Bronchial epithelial cell (primary cell): ENCODE data around the gene VGLL4. TPM values are rescaled to one million over a fixed set of nuclear protein-coding genes. Genes with fewer than 3 reads are reported as not detected.

ENCODE experiments used
- DNase-seq: peaks from one replicate; pipeline ENCODE4 v3.0.0-alpha.2; 2010; ENCODE audit warnings: low read depth
- FAIRE-seq: peaks from 2 replicates; lab custom pipeline; 2011; peaks lifted over from hg19 to GRCh38; lab: Jason Lieb, UNC
- H3K27me3 ChIP-seq: 2 replicates; pipeline ENCODE4 v1.5.1; 2011; ENCODE audit warnings: low read length; ENCODE audit not compliant: control insufficient read depth, insufficient read depth
- H3K36me3 ChIP-seq: 2 replicates; pipeline ENCODE4 v1.5.1; 2011; ENCODE audit warnings: low read length; ENCODE audit not compliant: control insufficient read depth, insufficient read depth
- H3K4me3 ChIP-seq: 2 replicates; pipeline ENCODE4 v1.5.1; 2011; ENCODE audit warnings: mild to moderate bottlenecking, low read depth, low read length, control low read depth
- CTCF ChIP-seq: IDR thresholded peaks from 2 replicates; pipeline ENCODE4 v1.5.1; 2011; ENCODE audit warnings: mild to moderate bottlenecking, moderate library complexity, low read length, control low read depth, inconsistent platforms; ENCODE audit not compliant: insufficient read depth, severe bottlenecking
- total RNA-seq: library from RNA; depleted of rRNA; stranded (reverse); fragments of >200 nt; gene quantifications from 2 replicates; pipeline ENCODE4 v1.2.1, GENCODE V29; 2014

The VGLL4 gene
- total RNA-seq, 1 donor from 2014 or later: 32.6 TPM

GRCh38 chr3:11680509-11680908 is 36.8 kb upstream of the VGLL4 start:
- no peak for FAIRE-seq
- Histone ChIP-seq H3K27me3 (no peaks in the 10 kb centered on the region), H3K36me3 (peaks cover 4% of the 10 kb centered on the region), H3K4me3 (no peak overlapping the region)
- no peak for TF ChIP-seq CTCF
- DNase-seq: no peak

- no peak for TF ChIP-seq CTCF
- DNase-seq (no peak), FAIRE-seq (no peak)
- Histone ChIP-seq H3K4me3 (no peak overlapping the region), H3K27me3 (no peaks in the 10 kb centered on the region), H3K36me3 (peaks cover 4% of the 10 kb centered on the region)
These were observed 36.2 kb upstream of the VGLL4 start for GRCh38 chr3:11679964-11680363.

- no peak for FAIRE-seq
- Histone ChIP-seq H3K4me3 (no peak overlapping the region), H3K36me3 (peaks cover 2% of the 10 kb centered on the region), H3K27me3 (no peaks in the 10 kb centered on the region)
- peak; percentile 16 for DNase-seq
- TF ChIP-seq CTCF: no peak
These were observed 28.6 kb upstream of the VGLL4 start for GRCh38 chr3:11672363-11672762.

GRCh38 chr3:11671648-11672100 is 28.0 kb upstream of the VGLL4 start:
- FAIRE-seq (no peak), DNase-seq (peak; percentile 73)
- Histone ChIP-seq H3K4me3 (no peak overlapping the region), H3K27me3 (no peaks in the 10 kb centered on the region), H3K36me3 (peaks cover 2% of the 10 kb centered on the region)
- no peak for TF ChIP-seq CTCF

- TF ChIP-seq CTCF: no peak
- Histone ChIP-seq H3K4me3 (no peak overlapping the region), H3K36me3 (peaks cover 2% of the 10 kb centered on the region), H3K27me3 (no peaks in the 10 kb centered on the region)
- DNase-seq (no peak), FAIRE-seq (no peak)
These were observed 24.8 kb upstream of the VGLL4 start for GRCh38 chr3:11668243-11669235.
